HepG2 (cell line): ENCODE results near the gene WTAP. TPM values are rescaled to one million over a fixed set of nuclear protein-coding genes. Genes with fewer than 3 reads are reported as not detected.

Experiments
- ATAC-seq: fragments of 200-7000 bp; cut with Tn5 transposase; 3 replicates; pipeline ENCODE4 v1.9.1; 2020; ENCODE audit warnings: mild to moderate bottlenecking, moderate library complexity
- BruUV-seq: library from RNA; stranded (reverse); fragments of 400-500 nt; replicated peaks from 2 replicates; lab custom pipeline; 2021; lab: Mats Ljungman, UMichigan
- CTCF ChIA-PET: fragments of 300-600 bp; formaldehyde crosslinking; extraction: SDS; loops from one replicate; lab custom pipeline; 2021; ENCODE audit warnings: low total read pairs, inconsistent platforms, low intra/inter-chr PET ratio; lab: Yijun Ruan, JAX
- POLR2A ChIA-PET: fragments of 350-600 bp; sonication (Branson Sonifier 250); formaldehyde crosslinking; loops from one replicate; lab custom pipeline; 2020; ENCODE audit warnings: antibody characterized with exemption, inconsistent platforms; lab: Yijun Ruan, JAX
- DNase-seq: peaks from one replicate; pipeline ENCODE4 v3.0.0-alpha.2; 2015; ENCODE audit warnings: low spot score
- FAIRE-seq: peaks from 3 replicates; lab custom pipeline; 2011; peaks lifted over from hg19 to GRCh38; lab: Jason Lieb, UNC
- H2AFZ ChIP-seq: one replicate; pipeline ENCODE4 v1.6.1; 2011; ENCODE audit warnings: low read length, inconsistent platforms
- H3K27ac ChIP-seq: fragments of 300-600 bp; 3 replicates; pipeline ENCODE4 v1.8.0; 2011; ENCODE audit warnings: mixed run types, mild to moderate bottlenecking, mixed read lengths, low read length, inconsistent platforms; ENCODE audit not compliant: insufficient read depth; ENCODE audit errors: extremely low read length
- H3K27me3 ChIP-seq, 2 experiments: fragments of 200-600 bp in 1 of 2; 2 replicates in 1 of 2; 3 replicates in 1 of 2; pipeline versions ENCODE4 v1.6.0 to v1.8.0; 2011; ENCODE audit warnings: low read length in 2 of 2, mild to moderate bottlenecking in 2 of 2, moderate library complexity in 2 of 2, inconsistent platforms in 1 of 2; ENCODE audit not compliant: insufficient read depth in 2 of 2, control insufficient read depth in 1 of 2
- H3K36me3 ChIP-seq, 2 experiments: fragments of 200-600 bp in 1 of 2; replicated peaks in 1 of 2; 2 replicates in 1 of 2; 3 replicates in 1 of 2; pipeline versions ENCODE4 v1.5.1 to v1.8.0; 2011; ENCODE audit warnings: low read length in 2 of 2, inconsistent platforms in 1 of 2; ENCODE audit not compliant: insufficient read depth in 2 of 2, control insufficient read depth in 1 of 2
- H3K4me1 ChIP-seq: 2 replicates; pipeline ENCODE4 v1.5.1; 2012; ENCODE audit warnings: low read length, inconsistent platforms; ENCODE audit not compliant: insufficient read depth
- H3K4me2 ChIP-seq: 2 replicates; pipeline ENCODE4 v1.6.0; 2011; ENCODE audit warnings: low read depth, low read length, inconsistent platforms
- H3K4me3 ChIP-seq, 3 experiments: fragments of 200-600 bp in 1 of 3; sonication (generic), shearing (Covaris generic) in 1 of 3; replicated peaks in 1 of 3; 2 replicates each; pipeline ENCODE4 v1.5.1; 2011 to 2016; ENCODE audit warnings: low read length in 3 of 3, inconsistent platforms in 2 of 3, low read depth in 2 of 3, mild to moderate bottlenecking in 2 of 3, control low read depth in 1 of 3, mixed read lengths in 1 of 3; ENCODE audit not compliant: insufficient read depth in 1 of 3
- H3K79me2 ChIP-seq: one replicate; pipeline ENCODE4 v1.6.1; 2011; ENCODE audit warnings: low read length, inconsistent platforms; ENCODE audit not compliant: insufficient read depth
- H3K9ac ChIP-seq: 2 replicates; pipeline ENCODE4 v1.6.0; 2011; ENCODE audit warnings: mild to moderate bottlenecking, low read depth, low read length, inconsistent platforms; ENCODE audit not compliant: insufficient read depth
- H3K9me3 ChIP-seq: 2 replicates; pipeline ENCODE4 v1.5.1; 2012; ENCODE audit warnings: mild to moderate bottlenecking, low read length
- H4K20me1 ChIP-seq: 2 replicates; pipeline ENCODE4 v1.6.0; 2011; ENCODE audit warnings: inconsistent platforms, mild to moderate bottlenecking, low read length, moderate library complexity; ENCODE audit not compliant: insufficient read depth
- BRF2 ChIP-seq: sonication (generic); formaldehyde crosslinking; IDR thresholded peaks from 2 replicates; pipeline ENCODE4 v1.8.1; 2022; ENCODE audit warnings: mild to moderate bottlenecking, missing genetic modification reagents
- CBX5 ChIP-seq: sonication (generic); formaldehyde crosslinking; IDR thresholded peaks from 2 replicates; pipeline ENCODE4 v1.4.0; 2020; ENCODE audit warnings: missing genetic modification reagents, borderline replicate concordance
- FOXP4 ChIP-seq: sonication (generic); formaldehyde crosslinking; IDR thresholded peaks from 2 replicates; pipeline ENCODE4 v1.4.0; 2020; ENCODE audit warnings: missing genetic modification reagents
- NFIC ChIP-seq: IDR thresholded peaks from 2 replicates; pipeline ENCODE4 v1.6.1; 2012; ENCODE audit warnings: mild to moderate bottlenecking, low read length, inconsistent platforms
- SPEN ChIP-seq: sonication (generic); formaldehyde crosslinking; IDR thresholded peaks from 2 replicates; pipeline ENCODE4 v1.5.1; 2020; ENCODE audit warnings: low read depth, mild to moderate bottlenecking, missing genetic modification reagents
- TBX2 ChIP-seq: sonication (generic); formaldehyde crosslinking; IDR thresholded peaks from 2 replicates; pipeline ENCODE4 v1.5.0; 2020; ENCODE audit warnings: missing genetic modification reagents, mild to moderate bottlenecking, borderline replicate concordance
- TOPORS ChIP-seq: sonication (generic); formaldehyde crosslinking; IDR thresholded peaks from 2 replicates; pipeline ENCODE4 v1.8.0; 2023; ENCODE audit warnings: mild to moderate bottlenecking, missing genetic modification reagents
- ZBTB46 ChIP-seq: sonication (generic); formaldehyde crosslinking; IDR thresholded peaks from 2 replicates; pipeline ENCODE4 v1.4.0; 2020; ENCODE audit warnings: mild to moderate bottlenecking, missing genetic modification reagents, borderline replicate concordance
- WGBS: methylation state at CpG from one replicate; pipeline ENCODE4 v1.1.6; 2017; ENCODE audit warnings: low lambda C conversion rate; 5-methylcytosine and 5-hydroxymethylcytosine counted together
- in situ Hi-C: cut with HindIII; loops from 2 replicates; pipeline ENCODE4 v1.10.0; 2017; ENCODE audit warnings: low pct_unique_long_range_greater_than_20kb; ENCODE audit not compliant: extremely low pct_ligation_motif_present
- intact Hi-C: fragments of 100-400 bp; cut with micrococcal nuclease; formaldehyde crosslinking; loops from one replicate; pipeline ENCODE4 v1.10.0; 2022; ENCODE audit not compliant: unreplicated experiment
- polyA plus RNA-seq, 8 experiments: library from polyadenylated mRNA; depleted of rRNA in 3 of 8; stranded (reverse) in 7 of 8; unstranded in 1 of 8; fragments of >200 nt; fragmentation: Illumina TruSeq in 4 of 8; extraction: Trizol in 4 of 8; gene quantifications; 2 replicates each; pipeline versions ENCODE4 v1.2.1 to v1.2.3, GENCODE V29; 2011 to 2016; ENCODE audit warnings: low read depth in 4 of 8, missing spikeins in 1 of 8, mixed read lengths in 1 of 8; ENCODE audit not compliant: insufficient read depth in 1 of 8
- total RNA-seq, 5 experiments: library from RNA; depleted of rRNA; stranded (reverse); fragments of >200 nt; fragmentation: Illumina TruSeq; extraction: Trizol; gene quantifications; 2 replicates each; pipeline ENCODE4 v1.2.3, GENCODE V29; 2016; ENCODE audit warnings: low read depth in 1 of 5

Gene WTAP
- total and polyA plus RNA-seq, 2 of the 13 experiments (the other 11 are each of a cell fraction or from before 2014, with no cell fraction given), result 31.6 to 167 TPM

- TF ChIP-seq BRF2 (CRISPR knock-in tag), result no peak
- no peak for TF ChIP-seq TOPORS (CRISPR knock-in tag)
Observed at GRCh38 chr6:159679091-159680077, 47.9 kb upstream of the WTAP start (continued).

GRCh38 chr6:159680104-159680503 is 47.2 kb upstream of the WTAP start:
- POLR2A ChIA-PET, result interaction anchor here (1.1 to 1.4 kb wide), 2 partner anchors 12 to 13 kb away, joined by 5 read pairs; partner anchors contain the start of gene SOD2
- TSS peak; percentile 17 for BruUV-seq
- H3K4me2 ChIP-seq, result no peak overlapping the region
- H3K27ac ChIP-seq, result no peak overlapping the region
- intact Hi-C loops, result no loop called here
- H3K27me3 ChIP-seq, result no peaks in the 10 kb centered on the region
- no peak overlapping the region for H3K9ac ChIP-seq
- peaks cover 16% of the 10 kb centered on the region for H3K79me2 ChIP-seq
- no peak for FAIRE-seq
- peaks cover 29% of the 10 kb centered on the region for H4K20me1 ChIP-seq
- no peak overlapping the region for H3K4me3 ChIP-seq
- H2AFZ ChIP-seq, result no peak overlapping the region
- WGBS, result 94% methylated on average over 3 of the region's 3 CpGs
- TF ChIP-seq CBX5 (CRISPR knock-in tag) (no peak), ZBTB46 (CRISPR knock-in tag) (no peak), FOXP4 (no peak), TBX2 (CRISPR knock-in tag) (no peak), NFIC (no peak), SPEN (CRISPR knock-in tag) (no peak)
- TF ChIP-seq, all 625 proteins: peak for 0
- DNase-seq (no peak), ATAC-seq (no peak)
- in situ Hi-C loops, result no loop called here
- peaks cover 19 to 52% of the 10 kb centered on the region in 2 experiments for H3K36me3 ChIP-seq
- CTCF ChIA-PET, result no interaction called here
- H3K9me3 ChIP-seq, result no peaks in the 10 kb centered on the region
- peaks cover 15% of the 10 kb centered on the region for H3K4me1 ChIP-seq
